ENCODE results near the gene FAM83F. TPM values are rescaled to one million over a fixed set of nuclear protein-coding genes. Genes with fewer than 3 reads are reported as not detected.

Gene FAM83F
- total and polyA plus RNA-seq, 10 of the 15 experiments (the other 5 are each of a cell fraction or from before 2014, with no cell fraction given) = 0.01 to 0.05 (median 0.01) TPM; not detected in 7

- peaks cover 2% of the 10 kb centered on the region for H3K79me2 ChIP-seq (ENCODE audit: control insufficient read depth, insufficient read depth, low read length)
- no peak for ATAC-seq
- H3K27ac ChIP-seq (ENCODE audit: control insufficient read depth, insufficient read depth) = no peak overlapping the region
- no TSS peak for BruUV-seq (replicated peaks)
- TF ChIP-seq RUNX3 (IDR thresholded peaks at IDR 0.05; ENCODE audit: low read length) (peak; percentile 93), TBL1XR1 (IDR thresholded peaks at IDR 0.05; ENCODE audit: low read depth, low read length) (0 out of 2 replicates have a peak, but pooled peaks have one; percentile 49), CBFB (IDR thresholded peaks at IDR 0.05; ENCODE audit: low read depth) (peak; percentile 66), BHLHE40 (IDR thresholded peaks at IDR 0.05; ENCODE audit: borderline replicate concordance in 1 of 2, low read depth in 2 of 2, low read length in 1 of 2) (0 out of 4 replicates have a peak, but pooled peaks of 1 of the 2 experiments have one; percentile 13), SKIL (IDR thresholded peaks at IDR 0.05; ENCODE audit: low read depth, poor library complexity, severe bottlenecking) (peak; percentile 89), PAX5 (IDR thresholded peaks at IDR 0.05; ENCODE audit: borderline replicate concordance, low read depth, low read length) (peak; percentile 70; the same call in 1 of the 2 replicates), POLR2A (IDR thresholded peaks at IDR 0.05; ENCODE audit: low read depth, low read length) (no peak), ESRRA (IDR thresholded peaks at IDR 0.05; ENCODE audit: low read length) (no peak), MTA3 (IDR thresholded peaks at IDR 0.05; ENCODE audit: borderline replicate concordance, low read length) (peak; percentile 42; the same call in 1 of the 2 replicates), SMARCA5 (IDR thresholded peaks at IDR 0.05) (no peak), ATF2 (IDR thresholded peaks at IDR 0.05; ENCODE audit: low read length) (peak; percentile 53; the same call in 1 of the 2 replicates), IRF3 (IDR thresholded peaks at IDR 0.05) (no peak), ZBTB33 (IDR thresholded peaks at IDR 0.05) (peak; percentile 95), NR2F1 (conservative IDR thresholded peaks at IDR 0.05) (peak; percentile 67), CEBPB (IDR thresholded peaks at IDR 0.05; ENCODE audit: borderline replicate concordance in 1 of 2, low read depth in 2 of 2, low read length in 2 of 2) (peak in 1 of 2 experiments; percentile 75; a peak in 1 of 4 replicates), JUNB (IDR thresholded peaks at IDR 0.05) (peak; percentile 54)
- H2AFZ ChIP-seq (ENCODE audit: control insufficient read depth, low read depth, low read length) = no peak overlapping the region
- CTCF ChIA-PET = no interaction called here
- H3K27me3 ChIP-seq (replicated peaks in 1 of 2; ENCODE audit: control insufficient read depth in 2 of 2, insufficient read depth in 2 of 2, low read length in 1 of 2) = no peaks in the 10 kb centered on the region
- RAD21 ChIA-PET (ENCODE audit: unreplicated experiment) = no interaction called here
- H3K36me3 ChIP-seq (ENCODE audit: control insufficient read depth in 2 of 2, insufficient read depth in 2 of 2, low read length in 1 of 2) = peaks cover 13 to 42% of the 10 kb centered on the region in 2 experiments
- FAIRE-seq = no peak
- intact Hi-C loops (cut with micrococcal nuclease; ENCODE audit: unreplicated experiment) = no loop called here
- POLR2A ChIA-PET = no interaction called here
- in situ Hi-C loops (cut with MboI) = no loop called here
- no peak overlapping the region for H3K4me3 ChIP-seq
- H4K20me1 ChIP-seq (ENCODE audit: control insufficient read depth, insufficient read depth) = peaks cover 7% of the 10 kb centered on the region; the same call in 1 of the 2 replicates
- H3K9ac ChIP-seq (ENCODE audit: control insufficient read depth, insufficient read depth, low read length) = no peak overlapping the region
- SMC1A ChIA-PET (ENCODE audit: uncharacterized antibody, unreplicated experiment) = interaction anchor here (1.0 to 1.2 kb wide), 2 partner anchors 11 to 12 kb away, joined by 3 read pairs; no protein-coding TSS in a partner anchor
- H3K4me2 ChIP-seq (ENCODE audit: control insufficient read depth, insufficient read depth) = no peak overlapping the region
- no peak for DNase-seq (ENCODE audit: low read depth, low spot score)
- H3K4me1 ChIP-seq (ENCODE audit: control insufficient read depth, insufficient read depth, low read length) = peaks cover 55% of the 10 kb centered on the region
- WGBS (ENCODE audit: insufficient coverage, insufficient replicate concordance, low lambda C conversion rate, missing lambda C conversion rate) = 69% methylated on average over 4 of the region's 4 CpGs
- no peaks in the 10 kb centered on the region; the same call in 2 of the 3 replicates for H3K9me3 ChIP-seq (replicated peaks; ENCODE audit: control insufficient read depth, insufficient read depth, low read length)
Measured at GRCh38 chr22:39954584-39955055, 40.1 kb upstream of the FAM83F start.

Measured in GM12878 (cell line).